ENCODE measurements around the gene ROBO1. TPM values are rescaled to one million over a fixed set of nuclear protein-coding genes. Genes with fewer than 3 reads are reported as not detected.
"Not testable (repeated sequence)": the region's sequence is repeated elsewhere in the genome, so short reads cannot be mapped to it uniquely, and the experiment has no call there.

The ROBO1 gene
- total RNA-seq, 2 donors from 2014 or later: 0.12 TPM; not detected in 1

DNA sequence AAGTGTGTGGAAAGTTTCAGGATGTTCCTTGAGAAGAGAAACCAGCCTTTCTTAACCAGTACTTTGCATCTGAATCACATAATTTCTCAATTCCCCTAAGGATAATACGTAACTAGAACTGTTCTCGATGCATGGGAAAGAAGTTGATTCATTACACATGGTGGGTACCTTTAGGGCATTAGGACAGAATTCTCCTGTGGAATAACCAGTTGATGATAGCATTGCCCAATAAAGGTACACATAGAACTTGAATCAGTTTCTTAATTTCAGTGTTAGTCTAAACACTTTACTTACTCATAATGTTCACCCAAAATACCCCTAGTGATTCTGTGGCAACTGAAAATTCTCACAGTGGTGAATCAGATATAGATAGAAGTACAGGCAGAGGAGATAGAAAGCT is 1030.9 kb downstream of the ROBO1 start:
- Mint-ChIP-seq H3K36me3 (no peaks in the 10 kb centered on the region), H3K27ac (no peak overlapping the region), H3K9me3 (peaks cover 10 to 14% of the 10 kb centered on the region in 2 donors)
- ATAC-seq: no peak
- DNase-seq (ENCODE audit: low spot score in 2 of 2): no peak

DNA sequence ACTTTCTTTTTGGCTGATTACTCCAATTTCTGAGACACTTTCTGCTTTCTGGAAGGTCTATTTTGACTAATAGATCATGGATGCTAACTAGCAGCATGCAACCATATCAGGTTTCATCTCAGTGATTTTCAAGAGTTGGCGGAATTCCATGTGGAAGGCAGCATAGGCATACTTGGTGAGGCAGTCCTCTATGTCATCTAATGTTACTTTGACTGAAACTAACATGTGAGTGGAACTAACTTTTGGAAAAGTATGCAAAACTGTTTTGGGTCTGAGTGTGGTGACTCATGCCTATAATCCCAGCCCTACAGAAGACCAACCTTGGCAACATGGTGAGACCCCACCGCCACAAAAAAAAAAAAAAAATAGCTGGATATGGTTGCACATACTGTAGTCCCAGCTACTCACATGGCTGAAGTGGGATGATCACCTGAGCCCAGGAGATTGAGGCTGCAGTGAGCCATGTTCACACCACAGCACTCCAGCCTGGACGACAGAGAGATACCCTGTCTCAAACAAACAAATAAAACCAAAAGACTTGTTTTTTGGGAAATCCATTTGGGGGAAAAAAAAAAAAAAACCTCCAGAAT is 1033.7 kb downstream of the ROBO1 start:
- ATAC-seq: no peak
- no peak for DNase-seq (ENCODE audit: low spot score in 2 of 2)
- Mint-ChIP-seq H3K36me3 (no peaks in the 10 kb centered on the region), H3K9me3 (peaks cover 10 to 14% of the 10 kb centered on the region in 2 donors), H3K27ac (no peak overlapping the region)

DNA sequence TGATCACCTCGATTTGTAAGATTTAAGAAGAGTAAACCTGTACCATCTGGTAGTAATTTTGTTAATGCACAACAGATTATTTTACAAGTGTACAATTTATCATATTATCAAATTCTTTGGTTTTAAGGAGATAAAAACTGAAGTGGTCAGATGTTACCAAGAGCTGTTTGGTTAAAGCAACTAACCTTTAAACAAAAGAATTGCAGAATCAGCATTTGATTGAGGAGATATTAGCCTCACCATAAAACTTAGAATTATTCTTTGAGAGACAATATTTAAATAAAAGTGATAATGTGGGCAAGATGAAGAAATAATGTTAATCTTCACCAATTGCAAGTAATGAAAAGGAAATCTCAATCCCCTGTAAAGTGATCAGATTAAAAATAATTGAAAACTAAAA is 1034.9 kb downstream of the ROBO1 start:
- Mint-ChIP-seq H3K27ac (no peak overlapping the region), H3K36me3 (no peaks in the 10 kb centered on the region), H3K9me3 (peaks cover 7 to 12% of the 10 kb centered on the region in 2 donors)
- ATAC-seq (no peak), DNase-seq (ENCODE audit: low spot score in 2 of 2) (no peak)

DNA sequence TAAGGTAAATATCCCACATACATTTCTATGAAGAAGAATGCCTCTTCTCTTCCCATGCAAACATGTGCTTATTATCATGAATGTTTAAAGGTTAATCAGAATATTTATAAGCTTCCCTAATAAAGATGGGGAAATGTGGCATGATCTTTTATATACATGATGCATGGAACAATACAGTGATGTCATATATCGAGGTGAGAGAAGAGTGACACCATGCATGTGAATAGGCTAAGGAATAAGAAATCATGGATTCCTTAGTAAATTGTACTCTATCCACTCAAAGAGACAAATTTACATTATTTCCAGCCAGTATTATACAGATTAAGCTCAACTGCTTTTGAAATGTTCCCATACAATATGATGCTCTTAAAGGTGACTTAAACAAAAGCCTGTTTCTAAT is 1035.3 kb downstream of the ROBO1 start:
- ATAC-seq (no peak), DNase-seq (ENCODE audit: low spot score in 2 of 2) (no peak)
- peaks cover 4 to 9% of the 10 kb centered on the region in 2 donors for H3K9me3 Mint-ChIP-seq
- H3K27ac Mint-ChIP-seq: no peak overlapping the region
- H3K36me3 Mint-ChIP-seq: no peaks in the 10 kb centered on the region

DNA sequence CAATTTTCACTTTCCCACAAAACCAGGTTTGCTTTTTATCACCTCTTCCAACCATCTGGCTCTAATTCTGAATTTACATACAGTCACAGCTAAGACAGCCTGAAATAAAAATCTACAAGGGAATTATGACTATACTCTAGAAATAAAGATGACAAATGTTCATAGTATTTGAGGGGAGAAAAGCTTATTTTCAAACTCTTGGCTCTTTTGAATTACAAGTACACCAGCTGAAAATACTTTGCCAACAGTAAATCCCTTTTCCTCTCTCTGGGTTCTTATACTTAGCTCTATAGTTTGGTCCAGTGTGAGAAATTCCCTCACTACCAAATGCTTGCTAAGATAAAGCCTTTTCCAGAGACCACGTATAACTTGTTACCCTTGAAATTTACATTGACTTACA is 1037.9 kb downstream of the ROBO1 start:
- ATAC-seq (no peak), DNase-seq (ENCODE audit: low spot score in 2 of 2) (no peak)
- Mint-ChIP-seq H3K27ac (no peak overlapping the region), H3K36me3 (no peaks in the 10 kb centered on the region), H3K9me3 (peaks cover 5 to 9% of the 10 kb centered on the region in 2 donors)

DNA sequence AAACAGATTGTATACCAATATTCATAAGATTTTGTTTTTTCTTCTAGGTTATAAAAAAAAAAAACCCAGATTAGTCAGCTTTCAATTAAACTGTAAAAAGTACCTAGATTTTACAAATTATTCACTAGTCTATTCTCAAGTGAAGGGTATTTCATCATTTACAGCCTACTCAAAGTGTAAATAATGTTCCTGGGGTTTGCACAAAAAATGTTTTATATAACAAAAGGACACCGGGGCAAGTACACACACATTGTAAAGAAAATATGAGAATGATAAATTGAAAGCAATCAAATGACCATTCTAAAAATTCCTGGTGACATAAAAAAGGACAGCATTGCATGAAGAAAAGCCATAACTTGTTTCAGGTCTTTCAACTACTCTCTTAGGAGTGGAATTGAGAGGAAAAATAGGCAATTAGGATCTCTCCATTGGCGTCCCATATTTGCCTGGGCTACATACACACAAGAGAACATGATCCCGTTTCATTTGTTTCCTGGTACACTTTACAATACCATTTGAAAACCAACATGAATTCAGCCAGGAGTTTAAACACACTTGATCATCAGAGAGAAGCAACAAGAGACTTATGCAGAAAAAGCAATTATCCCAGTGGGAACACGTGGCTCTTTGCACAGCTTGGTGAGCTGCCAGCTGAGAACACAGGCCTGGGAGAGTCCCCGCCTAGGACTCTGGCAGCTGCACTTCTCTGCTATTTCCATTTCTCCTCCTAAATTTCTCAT is 1039.2 kb downstream of the ROBO1 start:
- no peaks in the 10 kb centered on the region for H3K36me3 Mint-ChIP-seq
- no peak for ATAC-seq
- peaks cover 5 to 9% of the 10 kb centered on the region in 2 donors for H3K9me3 Mint-ChIP-seq
- no peak for DNase-seq (ENCODE audit: low spot score in 2 of 2)
- no peak overlapping the region for H3K27ac Mint-ChIP-seq

DNA sequence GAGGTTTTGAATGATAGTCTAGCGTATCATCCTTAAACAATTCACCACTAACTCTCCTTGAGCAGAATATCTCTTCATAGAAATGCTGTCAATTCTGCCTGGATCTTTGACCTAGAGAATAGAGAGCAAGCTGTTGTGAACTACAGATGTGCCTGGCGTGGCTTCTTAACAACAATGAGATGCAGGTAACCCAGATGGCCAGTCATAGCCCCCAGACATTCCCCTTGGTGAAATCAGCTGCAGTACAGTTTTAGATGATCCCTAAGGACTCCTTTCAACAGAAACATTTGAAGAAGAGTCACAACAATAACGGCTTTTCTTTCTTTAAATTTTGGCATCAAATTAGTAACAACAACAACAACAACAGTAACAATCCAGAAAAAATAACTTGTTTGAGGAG is 1041.3 kb downstream of the ROBO1 start:
- ATAC-seq (no peak), DNase-seq (ENCODE audit: low spot score in 2 of 2) (no peak)
- H3K9me3 Mint-ChIP-seq: peaks cover 4 to 5% of the 10 kb centered on the region in 2 donors
- H3K36me3 Mint-ChIP-seq: no peaks in the 10 kb centered on the region
- H3K27ac Mint-ChIP-seq: no peak overlapping the region

DNA sequence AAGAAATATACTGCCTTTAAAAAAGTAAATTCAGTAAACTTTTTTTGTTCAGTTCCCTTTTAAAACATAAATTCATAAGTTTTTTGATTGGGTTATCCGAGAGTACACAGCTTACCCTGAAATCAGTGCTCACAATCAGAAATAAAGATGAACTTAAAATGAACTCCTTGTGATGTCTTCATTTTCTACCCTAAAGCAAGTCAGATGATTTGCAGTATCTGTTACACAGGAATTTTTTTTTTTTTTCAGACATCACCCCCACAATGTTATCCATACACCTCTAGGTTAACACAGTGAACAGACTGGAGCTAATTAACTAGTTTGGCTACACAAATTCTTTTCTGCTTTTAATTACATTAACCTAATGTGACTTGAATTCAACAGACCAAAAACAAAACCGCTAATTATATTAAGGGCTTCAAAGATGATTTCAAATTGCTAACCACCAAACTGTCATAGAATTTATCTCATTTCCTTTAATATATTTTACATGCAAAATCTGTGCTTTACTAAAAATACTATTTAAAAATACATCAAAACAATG is 1042.0 kb downstream of the ROBO1 start:
- H3K36me3 Mint-ChIP-seq: no peaks in the 10 kb centered on the region

DNA sequence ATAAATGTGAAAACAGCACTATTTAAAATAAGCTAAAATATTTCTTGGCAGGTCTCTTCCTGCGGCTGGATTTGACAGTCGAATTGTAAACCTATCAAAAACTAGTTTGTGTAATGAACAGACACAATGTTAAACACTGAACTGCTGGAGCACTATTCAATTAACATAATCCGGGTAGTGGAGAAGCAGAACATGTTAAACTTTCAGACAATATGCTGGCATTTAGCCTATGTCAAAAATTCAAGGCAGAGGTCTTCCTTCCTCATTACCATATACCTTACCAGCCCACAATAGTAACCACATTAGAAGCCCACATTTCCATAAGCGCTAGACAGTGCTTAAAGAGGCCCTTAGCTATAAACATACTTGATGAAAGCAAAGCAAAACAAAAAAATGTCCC is 1042.9 kb downstream of the ROBO1 start:
- H3K9me3 Mint-ChIP-seq: peaks cover 4 to 5% of the 10 kb centered on the region in 2 donors
- ATAC-seq (no peak), DNase-seq (ENCODE audit: low spot score in 2 of 2) (no peak)
- H3K36me3 Mint-ChIP-seq: no peaks in the 10 kb centered on the region
- no peak overlapping the region for H3K27ac Mint-ChIP-seq

More for the DNA sequence above, 1042.0 kb downstream of the ROBO1 start:
- H3K27ac Mint-ChIP-seq: no peak overlapping the region
- peaks cover 4 to 5% of the 10 kb centered on the region in 2 donors for H3K9me3 Mint-ChIP-seq
- ATAC-seq: no peak
- DNase-seq (ENCODE audit: low spot score in 2 of 2): no peak

DNA sequence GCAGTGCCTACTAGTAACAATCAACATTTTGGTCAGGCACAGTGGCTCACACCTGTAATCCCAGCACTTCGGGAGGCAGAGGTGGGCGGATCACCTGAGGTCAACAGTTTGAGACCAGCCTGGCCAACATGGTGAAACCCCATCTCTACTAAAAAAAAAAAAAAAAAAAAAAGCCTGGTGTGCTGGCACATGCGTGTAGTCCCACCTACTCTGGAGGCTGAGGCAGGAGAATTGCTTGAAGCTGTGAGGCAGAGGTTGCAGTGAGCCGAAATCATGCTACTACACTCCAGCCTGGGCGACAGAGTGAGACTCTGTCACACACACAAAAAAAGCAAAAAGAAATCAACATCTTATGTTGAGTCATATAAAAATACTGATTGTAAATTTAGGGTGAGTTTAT is 1043.4 kb downstream of the ROBO1 start:
- not testable (repeated sequence) for DNase-seq (ENCODE audit: low spot score in 2 of 2); H3K27ac Mint-ChIP-seq; H3K36me3 Mint-ChIP-seq; ATAC-seq; H3K9me3 Mint-ChIP-seq

DNA sequence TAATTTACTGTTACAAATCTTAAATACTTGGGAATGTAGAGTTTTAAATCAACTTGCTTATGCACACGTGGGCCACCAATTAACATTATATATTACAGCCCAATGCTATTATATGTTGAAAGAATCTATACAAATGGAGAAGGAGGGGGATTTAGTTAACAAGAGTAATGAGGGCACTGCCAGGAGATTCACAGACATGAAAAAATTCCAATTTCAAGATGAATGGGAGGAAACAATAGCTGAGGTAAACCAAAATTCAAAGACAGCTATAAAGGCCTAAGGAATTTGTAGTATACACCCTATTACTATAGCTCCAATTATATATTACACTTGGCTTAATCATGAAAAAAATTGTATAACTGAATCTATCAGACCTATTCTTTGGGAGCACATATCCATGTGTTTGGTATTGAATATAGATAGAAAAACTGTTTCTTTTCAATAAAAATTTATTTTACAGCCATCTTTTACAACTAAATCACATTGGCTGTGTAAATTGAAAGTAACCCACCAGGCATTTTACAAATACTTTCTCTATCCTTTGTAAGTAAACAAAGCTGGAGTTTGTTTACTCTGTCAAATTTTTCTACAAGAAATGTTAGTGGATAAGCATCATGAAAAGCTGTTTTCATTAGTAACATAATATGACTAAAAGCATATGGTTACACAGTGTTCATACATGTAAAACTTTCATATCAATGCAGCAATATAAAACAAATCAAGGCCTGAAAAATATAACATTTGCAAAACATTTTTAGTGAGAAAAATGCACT is 1045.8 kb downstream of the ROBO1 start:
- Mint-ChIP-seq H3K36me3 (no peaks in the 10 kb centered on the region), H3K9me3 (peaks cover 4 to 12% of the 10 kb centered on the region in 2 donors), H3K27ac (no peak overlapping the region)
- DNase-seq (ENCODE audit: low spot score in 2 of 2): no peak
- ATAC-seq: no peak

DNA sequence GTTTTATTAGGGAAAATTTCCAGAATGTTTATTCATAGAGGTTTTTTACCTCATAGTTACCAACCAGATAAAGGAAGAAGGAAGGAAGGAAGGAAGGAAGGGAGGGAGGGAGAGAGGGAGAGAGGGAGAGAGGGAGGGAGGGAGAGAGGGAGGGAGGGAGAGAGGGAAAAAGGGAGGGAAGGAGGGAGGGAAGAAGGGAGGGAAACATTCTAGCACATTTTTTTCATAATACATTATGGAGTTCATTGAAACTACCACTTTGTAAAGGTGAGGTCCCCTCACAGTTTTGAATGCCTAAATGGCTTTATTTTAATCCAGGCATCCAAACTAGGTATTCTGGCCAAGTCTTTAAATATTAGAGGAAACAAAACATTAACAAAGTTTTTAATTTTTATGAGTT is 1049.1 kb downstream of the ROBO1 start:
- DNase-seq (ENCODE audit: low spot score in 2 of 2) (no peak), ATAC-seq (no peak)
- no peak overlapping the region for H3K27ac Mint-ChIP-seq
- no peaks in the 10 kb centered on the region for H3K36me3 Mint-ChIP-seq
- peaks cover 6 to 13% of the 10 kb centered on the region in 2 donors for H3K9me3 Mint-ChIP-seq

DNA sequence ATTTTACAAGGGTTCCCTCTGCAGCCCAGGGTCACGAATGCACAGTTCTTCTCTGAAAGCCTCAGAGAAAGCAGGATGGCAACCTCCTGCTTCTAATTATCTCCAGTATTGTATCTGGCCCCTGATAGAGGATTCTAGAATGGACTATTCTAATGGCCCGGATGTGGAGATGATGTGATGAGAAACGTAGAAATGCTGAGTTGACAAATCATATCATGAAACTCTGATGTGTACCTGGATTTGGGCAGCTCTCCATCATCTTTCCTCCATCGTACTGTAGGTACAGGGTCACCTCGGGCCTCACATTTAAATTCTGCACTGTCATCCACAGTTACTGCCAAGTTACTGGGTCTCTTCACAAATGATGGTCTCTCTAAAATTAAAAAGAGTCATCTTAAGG is 1050.8 kb downstream of the ROBO1 start:
- no peak for ATAC-seq
- DNase-seq (ENCODE audit: low spot score in 2 of 2): no peak
- H3K36me3 Mint-ChIP-seq: no peaks in the 10 kb centered on the region
- H3K9me3 Mint-ChIP-seq: peaks cover 6 to 13% of the 10 kb centered on the region in 2 donors
- H3K27ac Mint-ChIP-seq: no peak overlapping the region

DNA sequence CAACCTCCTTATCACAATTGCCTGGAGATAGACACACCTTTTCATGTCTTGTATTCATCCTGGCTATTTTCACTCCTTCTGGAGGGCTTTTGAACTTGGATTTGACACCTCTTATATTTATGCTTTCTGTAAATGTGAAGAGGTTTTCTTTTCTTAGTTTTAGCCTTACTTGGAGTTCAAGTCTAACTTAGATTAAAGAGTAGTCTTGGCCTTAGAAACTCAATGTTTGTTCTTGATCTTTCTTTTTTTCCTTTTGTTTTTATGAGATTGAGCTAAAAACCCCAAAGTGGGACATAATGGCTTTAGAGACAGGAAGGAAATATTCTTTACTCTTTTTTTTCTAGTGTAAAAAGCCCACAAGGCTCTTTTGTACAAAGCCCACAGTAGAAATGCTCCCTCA is 1054.9 kb downstream of the ROBO1 start:
- ATAC-seq (no peak), DNase-seq (ENCODE audit: low spot score in 2 of 2) (no peak)
- Mint-ChIP-seq H3K9me3 (peaks cover 10 to 13% of the 10 kb centered on the region in 2 donors), H3K36me3 (no peaks in the 10 kb centered on the region), H3K27ac (no peak overlapping the region)

DNA sequence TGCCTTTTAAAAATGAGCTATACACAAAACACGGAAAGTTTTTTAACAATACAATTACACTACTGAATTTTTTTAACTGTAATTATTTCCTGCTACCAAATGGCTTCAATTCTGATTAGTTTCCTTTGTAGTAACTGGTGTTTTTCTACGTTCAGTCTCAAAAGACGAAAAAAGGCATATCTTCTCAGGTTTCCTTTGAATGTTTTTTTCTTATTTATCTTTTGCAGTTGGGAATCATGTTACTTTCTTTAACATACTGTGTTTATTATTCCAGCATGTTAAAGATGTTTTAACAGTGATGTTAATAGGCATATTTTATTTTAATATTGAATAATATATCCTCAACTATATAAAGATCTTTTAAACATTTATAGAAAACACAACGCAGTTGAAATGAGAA is 1055.5 kb downstream of the ROBO1 start:
- DNase-seq (ENCODE audit: low spot score in 2 of 2) (no peak), ATAC-seq (no peak)
- H3K36me3 Mint-ChIP-seq: no peaks in the 10 kb centered on the region

DNA sequence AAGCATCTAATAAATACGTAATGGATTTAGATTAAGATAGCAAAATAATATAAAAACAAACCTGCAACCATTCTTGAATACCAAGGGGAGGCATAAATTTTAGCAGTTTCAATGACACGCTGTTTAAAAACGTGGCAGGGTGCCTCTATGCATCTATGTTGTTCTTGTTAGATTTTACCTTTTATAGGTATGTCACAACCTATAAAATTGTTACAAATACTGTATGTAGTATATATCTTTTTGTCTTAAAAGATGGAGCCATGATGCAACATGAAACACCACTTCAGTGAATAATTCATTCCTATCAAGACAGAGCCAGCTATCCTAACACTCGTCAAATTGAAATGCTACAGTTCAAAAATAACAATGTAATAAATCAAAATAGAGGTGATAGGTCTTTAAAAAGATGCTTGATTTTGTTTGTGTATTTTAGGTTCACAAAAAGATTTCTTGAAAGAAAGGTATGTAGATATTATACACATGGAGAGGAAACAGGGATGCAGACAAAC is 1059.2 kb downstream of the ROBO1 start:
- no peak overlapping the region for H3K27ac Mint-ChIP-seq
- no peaks in the 10 kb centered on the region for H3K36me3 Mint-ChIP-seq
- DNase-seq (ENCODE audit: low spot score in 2 of 2) (no peak), ATAC-seq (no peak)
- peaks cover 6 to 17% of the 10 kb centered on the region in 2 donors for H3K9me3 Mint-ChIP-seq

More for the DNA sequence above, 1055.5 kb downstream of the ROBO1 start:
- peaks cover 8 to 13% of the 10 kb centered on the region in 2 donors for H3K9me3 Mint-ChIP-seq
- no peak overlapping the region for H3K27ac Mint-ChIP-seq

DNA sequence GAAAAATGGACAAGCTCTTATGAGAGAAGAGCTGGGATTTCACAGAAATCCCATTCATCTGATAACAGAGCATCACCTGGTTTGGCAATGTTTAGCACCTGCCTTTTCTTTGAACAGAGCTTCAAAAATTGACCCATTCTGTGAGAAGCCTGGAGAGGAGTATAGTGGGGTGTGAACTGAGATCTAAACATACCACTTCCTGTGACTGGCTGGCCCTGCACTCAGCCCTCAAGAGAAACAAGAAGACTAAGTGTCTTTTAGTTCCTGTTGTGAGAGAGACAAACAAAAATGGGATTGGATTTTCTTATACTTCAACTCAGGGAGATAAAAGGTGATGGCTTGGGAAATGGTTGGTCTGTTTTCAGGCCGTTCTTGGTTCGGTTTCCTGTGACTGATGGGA is 1060.2 kb downstream of the ROBO1 start:
- DNase-seq (ENCODE audit: low spot score in 2 of 2) (no peak), ATAC-seq (no peak)
- Mint-ChIP-seq H3K27ac (no peak overlapping the region), H3K9me3 (peaks cover 6 to 17% of the 10 kb centered on the region in 2 donors), H3K36me3 (no peaks in the 10 kb centered on the region)
